CD4-positive, alpha-beta T cell treated with Interferon alpha-2 for 1 hour (primary cell): ENCODE measurements around the gene ASB4.
"Not testable (repeated sequence)": the region's sequence is repeated elsewhere in the genome, so short reads cannot be mapped to it uniquely, and the experiment has no call there.

Experiments used
- DNase-seq, 2 donors: peaks; one replicate each; pipeline ENCODE4 v3.0.0-alpha.2; 2020 to 2022

The ASB4 gene

GRCh38 chr7:95527776-95528250, 42.1 kb downstream of the ASB4 start:
- no peak for DNase-seq

DNA sequence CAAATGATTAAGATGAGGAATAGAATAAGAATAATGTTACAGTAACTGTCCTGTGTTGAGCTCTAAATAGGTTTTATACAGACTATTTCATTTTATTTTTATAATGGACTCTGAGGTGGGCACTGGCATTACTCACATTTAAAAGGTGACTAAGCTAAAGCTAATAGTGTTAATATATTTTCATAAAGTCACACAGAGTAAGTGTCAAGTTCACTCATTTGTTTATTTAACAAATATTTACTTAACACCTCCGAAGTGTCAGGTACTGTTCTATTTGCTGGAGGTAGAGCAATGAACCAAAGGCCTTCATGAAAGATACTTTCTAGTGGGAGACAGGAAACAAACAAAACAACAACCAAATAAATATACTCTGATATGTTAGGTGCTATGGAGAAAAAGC, 44.0 kb downstream of the ASB4 start:
- DNase-seq, result no peak

GRCh38 chr7:95530881-95531280, 45.1 kb downstream of the ASB4 start:
- no peak for DNase-seq

GRCh38 chr7:95531605-95532219, 46.0 kb downstream of the ASB4 start:
- DNase-seq, result no peak

- no peak for DNase-seq
These were observed 49.1 kb downstream of the ASB4 start for GRCh38 chr7:95534796-95535195.

- no peak for DNase-seq
These were observed 49.9 kb downstream of the ASB4 start for GRCh38 chr7:95535662-95536061.

DNA sequence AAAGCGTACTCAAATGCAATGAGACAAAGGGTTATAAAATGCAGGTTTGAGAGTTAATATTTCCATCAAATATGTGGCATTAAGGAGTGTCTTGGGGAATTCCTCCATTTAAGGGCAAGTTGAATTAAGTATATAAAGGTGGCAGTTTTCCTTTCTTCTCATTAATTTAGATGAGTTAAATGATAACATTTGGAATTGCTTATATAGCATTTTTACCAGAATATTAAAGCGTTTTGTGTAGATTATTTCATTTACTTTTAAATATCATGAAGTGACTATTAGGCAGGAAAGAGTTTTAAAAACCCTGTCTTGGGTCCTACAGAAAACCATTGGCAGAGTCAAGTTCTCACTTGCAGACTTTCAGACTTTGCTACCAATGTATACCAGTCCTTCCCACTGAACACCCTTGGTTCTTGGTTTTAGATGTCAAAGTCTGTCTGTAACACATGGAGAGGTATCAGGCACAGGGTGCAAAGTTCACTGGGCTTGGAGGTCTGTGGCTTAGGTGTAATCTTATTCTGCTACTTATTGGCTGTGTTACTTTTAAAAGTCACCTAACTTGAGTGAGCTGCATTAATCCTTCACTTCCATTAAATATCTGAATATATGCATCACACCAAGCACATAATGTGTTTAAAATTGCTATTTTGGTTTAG, 51.0 kb downstream of the ASB4 start:
- DNase-seq, result no peak

DNA sequence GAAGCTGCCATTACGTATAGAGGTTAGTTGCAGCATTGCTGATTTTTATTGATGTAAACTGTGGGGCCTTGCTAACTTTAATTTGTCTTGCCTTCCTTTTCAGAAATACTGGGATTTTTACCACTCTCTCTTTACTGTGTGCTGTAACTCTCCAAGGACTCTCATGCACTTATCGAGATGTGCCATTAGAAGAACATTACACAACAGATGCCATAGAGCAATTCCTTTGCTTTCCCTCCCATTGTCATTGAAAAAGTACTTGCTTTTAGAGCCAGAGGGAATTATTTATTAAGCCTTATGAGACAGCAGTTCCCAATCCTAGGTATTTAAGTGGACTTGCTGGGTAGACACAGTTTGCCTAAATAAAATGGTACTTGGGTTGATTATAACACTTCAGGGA, 51.7 kb downstream of the ASB4 start:
- no peak for DNase-seq

DNA sequence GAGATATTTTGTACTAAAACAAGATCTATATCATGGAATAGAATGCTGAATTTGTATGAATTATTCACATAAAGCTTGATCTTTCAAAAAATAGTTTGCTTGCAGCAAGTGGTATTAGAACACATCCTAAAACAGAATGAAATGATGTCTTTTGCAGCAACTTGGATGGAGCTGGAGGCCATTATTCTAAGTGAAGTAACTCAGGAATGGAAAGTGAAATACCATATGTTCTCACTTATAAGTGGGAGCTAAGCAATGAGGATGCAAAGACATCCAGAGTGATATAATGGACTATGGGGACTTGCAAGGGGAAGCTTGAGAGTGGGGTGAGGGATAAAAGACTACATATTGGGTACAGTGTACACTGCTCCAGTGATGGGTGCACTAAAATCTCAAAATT, 53.7 kb downstream of the ASB4 start:
- DNase-seq, result no peak

GRCh38 chr7:95540366-95540765, 54.6 kb downstream of the ASB4 start:
- no peak for DNase-seq

DNA sequence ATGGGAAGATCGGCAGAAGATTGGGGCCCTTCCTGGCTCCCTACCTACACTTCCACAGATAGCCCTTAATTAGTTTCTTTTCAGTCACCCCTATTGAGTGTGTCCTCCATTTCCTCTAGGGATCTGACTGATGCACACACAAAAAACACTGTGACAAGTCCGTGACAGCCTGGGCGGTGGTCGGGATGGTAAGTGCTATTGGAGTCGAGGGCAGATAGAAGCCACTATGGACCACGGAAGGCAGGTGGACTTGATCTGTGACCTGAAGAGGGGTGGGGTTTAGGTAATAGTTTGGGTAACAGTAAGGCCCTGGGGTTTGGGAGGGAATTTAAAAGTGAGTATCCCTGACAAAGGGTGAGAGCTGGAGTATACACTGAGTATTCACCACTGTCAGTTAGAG, 57.6 kb downstream of the ASB4 start:
- no peak for DNase-seq

- DNase-seq, result no peak
These were observed 58.4 kb downstream of the ASB4 start for GRCh38 chr7:95544171-95544570.

- no peak for DNase-seq
These were observed 59.4 kb downstream of the ASB4 start for GRCh38 chr7:95545007-95545615.

- no peak for DNase-seq
These were observed 59.9 kb downstream of the ASB4 start for GRCh38 chr7:95545673-95546072.

GRCh38 chr7:95546647-95547046, 60.9 kb downstream of the ASB4 start:
- no peak for DNase-seq

- no peak for DNase-seq
These were observed 61.9 kb downstream of the ASB4 start for GRCh38 chr7:95547361-95548348.

GRCh38 chr7:95549818-95550529, 64.2 kb downstream of the ASB4 start:
- DNase-seq, result no peak

GRCh38 chr7:95550546-95550945, 64.8 kb downstream of the ASB4 start:
- DNase-seq, result no peak

DNA sequence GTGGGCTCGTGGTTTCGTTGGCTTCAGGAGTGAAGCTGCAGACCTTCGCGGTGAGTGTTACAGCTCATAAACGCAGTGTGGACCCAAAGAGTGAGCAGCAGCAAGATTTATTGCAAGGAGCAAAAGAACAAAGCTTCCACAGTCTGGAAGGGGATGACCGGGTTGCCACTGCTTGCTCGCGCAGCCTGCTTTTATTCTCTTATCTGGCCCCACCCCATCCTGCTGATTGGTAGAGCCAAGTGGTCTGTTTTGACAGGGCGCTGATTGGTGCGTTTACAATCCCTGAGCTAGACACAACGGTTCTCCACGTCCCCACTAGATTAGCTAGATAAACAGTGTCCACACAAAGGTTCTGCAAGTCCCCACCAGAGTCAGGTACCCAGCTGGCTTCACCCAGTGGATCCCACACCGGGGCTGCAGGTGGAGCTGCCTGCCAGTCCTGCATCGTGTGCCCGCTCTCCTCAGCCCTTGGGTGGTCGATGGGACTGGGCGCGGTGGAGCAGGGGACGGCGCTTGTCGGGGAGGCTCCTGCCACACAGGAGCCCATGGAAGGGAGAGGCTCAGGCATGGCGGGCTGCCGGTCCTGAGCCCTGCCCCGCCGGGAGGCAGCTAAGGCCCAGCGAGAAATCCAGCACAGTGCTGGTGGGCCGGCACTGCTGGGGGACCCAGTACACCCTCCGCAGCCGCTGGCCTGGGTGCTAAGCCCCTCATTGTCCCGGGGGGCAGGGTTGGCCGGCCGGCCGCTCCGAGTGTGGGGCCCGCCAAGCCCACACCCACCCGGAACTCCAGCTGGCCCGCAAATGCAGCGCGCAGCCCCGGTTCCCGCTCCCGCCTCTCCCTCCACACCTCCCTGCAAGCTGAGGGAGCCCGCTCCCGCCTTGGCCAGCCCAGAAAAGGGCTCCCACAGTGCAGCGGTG, 66.5 kb downstream of the ASB4 start:
- not testable (repeated sequence) for DNase-seq

- DNase-seq, result no peak
These were observed 68.2 kb downstream of the ASB4 start for GRCh38 chr7:95553939-95554338.

GRCh38 chr7:95556777-95557176, 71.0 kb downstream of the ASB4 start:
- DNase-seq, result no peak
